ENCODE measurements around the gene TGM1. TPM values are rescaled to one million over a fixed set of nuclear protein-coding genes. Genes with fewer than 3 reads are reported as not detected.

TGM1 gene
- total RNA-seq, 6 experiments from 2014 or later = 0.37 to 1.9 (median 0.77) TPM

DNA sequence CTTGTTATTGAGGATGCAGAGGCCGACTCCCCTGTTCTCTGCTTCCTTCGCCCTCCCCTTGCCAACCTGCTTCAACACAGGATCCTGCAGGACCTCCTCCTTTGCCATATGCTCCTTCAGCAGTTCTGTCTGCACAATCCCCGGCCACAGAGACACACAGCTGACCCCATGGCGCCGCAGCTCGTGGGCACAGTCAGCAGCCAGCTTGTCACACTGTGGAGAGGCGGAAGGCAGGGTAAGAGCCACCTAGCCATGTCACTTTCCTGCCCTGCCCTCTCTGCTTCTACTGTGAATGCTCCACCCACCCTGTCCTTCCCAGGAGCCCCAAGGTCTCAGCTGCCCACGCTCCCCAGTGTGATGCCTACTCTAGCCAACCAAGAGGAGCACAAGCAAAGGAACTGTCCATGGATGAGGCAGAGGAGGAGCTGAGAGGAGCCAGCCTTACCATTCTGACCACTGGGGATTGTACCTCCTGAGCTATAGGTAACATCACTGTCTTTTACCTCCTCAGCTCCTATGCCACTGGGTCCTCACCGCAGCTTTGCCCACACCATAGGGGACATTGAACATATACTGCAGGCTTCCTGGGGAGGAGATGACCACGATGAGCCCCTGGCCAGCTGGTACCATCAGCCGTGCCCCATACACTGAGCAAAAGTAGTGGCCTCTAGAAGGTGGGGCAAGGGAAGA lies 29.3 kb upstream of the TGM1 start:
- ATAC-seq = no peak
- H3K4me3 ChIP-seq = no peak overlapping the region
- H3K4me1 ChIP-seq = peaks cover 0 to 34% (median 11%) of the 10 kb centered on the region in 4 donors
- TF ChIP-seq POLR2A (IDR thresholded peaks at IDR 0.05) = no peak
- TF ChIP-seq, protein P1, sequence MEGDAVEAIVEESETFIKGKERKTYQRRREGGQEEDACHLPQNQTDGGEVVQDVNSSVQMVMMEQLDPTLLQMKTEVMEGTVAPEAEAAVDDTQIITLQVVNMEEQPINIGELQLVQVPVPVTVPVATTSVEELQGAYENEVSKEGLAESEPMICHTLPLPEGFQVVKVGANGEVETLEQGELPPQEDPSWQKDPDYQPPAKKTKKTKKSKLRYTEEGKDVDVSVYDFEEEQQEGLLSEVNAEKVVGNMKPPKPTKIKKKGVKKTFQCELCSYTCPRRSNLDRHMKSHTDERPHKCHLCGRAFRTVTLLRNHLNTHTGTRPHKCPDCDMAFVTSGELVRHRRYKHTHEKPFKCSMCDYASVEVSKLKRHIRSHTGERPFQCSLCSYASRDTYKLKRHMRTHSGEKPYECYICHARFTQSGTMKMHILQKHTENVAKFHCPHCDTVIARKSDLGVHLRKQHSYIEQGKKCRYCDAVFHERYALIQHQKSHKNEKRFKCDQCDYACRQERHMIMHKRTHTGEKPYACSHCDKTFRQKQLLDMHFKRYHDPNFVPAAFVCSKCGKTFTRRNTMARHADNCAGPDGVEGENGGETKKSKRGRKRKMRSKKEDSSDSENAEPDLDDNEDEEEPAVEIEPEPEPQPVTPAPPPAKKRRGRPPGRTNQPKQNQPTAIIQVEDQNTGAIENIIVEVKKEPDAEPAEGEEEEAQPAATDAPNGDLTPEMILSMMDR (IDR thresholded peaks at IDR 0.05) = no peak
- H3K9me3 ChIP-seq = no peaks in the 10 kb centered on the region
- WGBS (ENCODE audit: insufficient coverage, low coverage, low lambda C conversion rate, missing lambda C conversion rate) = 100% methylated on average over 1 of the region's 11 CpGs
- H3K27ac ChIP-seq = peak overlapping the region in 1 of 3 donors; percentile 54
- intact Hi-C loops (cut with DNase I) = loop anchor here in 1 of 2 donors (10.0 kb wide), 1 partner anchor 47 kb away; the partner anchor contains the start of gene TINF2
- peaks cover 9 to 43% (median 18%) of the 10 kb centered on the region in 4 donors for H3K36me3 ChIP-seq
- no peaks in the 10 kb centered on the region for H3K27me3 ChIP-seq
- no peak for DNase-seq

DNA sequence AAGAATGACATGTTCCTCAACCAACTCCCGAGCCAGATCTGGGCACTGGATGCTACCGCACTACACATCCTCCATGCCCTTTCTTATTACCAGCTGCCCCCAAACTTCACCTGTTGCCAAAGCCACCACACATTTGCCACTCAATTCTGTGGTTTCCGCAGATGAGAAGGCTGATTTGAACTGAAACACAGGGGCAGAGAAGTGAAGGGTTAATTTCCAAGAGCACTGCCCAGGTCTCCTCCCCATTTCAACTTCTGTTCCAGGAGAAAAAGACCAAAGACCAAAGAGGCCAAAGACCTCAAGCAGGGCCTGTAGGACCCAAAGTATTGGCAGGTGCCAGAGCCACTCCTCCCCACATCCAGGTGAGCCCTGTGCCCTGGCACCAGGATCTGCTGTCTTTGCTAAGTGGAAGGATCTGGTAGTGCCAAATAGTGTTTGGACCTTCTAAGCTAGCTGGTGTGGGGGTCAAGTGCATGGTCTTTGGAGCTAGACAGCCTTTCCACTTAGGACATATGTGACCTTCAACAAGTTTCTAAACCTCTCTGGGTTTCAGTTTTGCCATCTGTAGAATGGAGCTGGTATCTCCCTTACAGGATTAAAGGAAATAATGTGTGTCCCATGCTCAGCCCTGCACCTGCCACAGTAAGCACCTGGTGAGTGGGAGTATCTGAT lies 28.6 kb upstream of the TGM1 start:
- H3K27ac ChIP-seq = peak overlapping the region in 2 of 3 donors; percentile 2 to 62
- peak; percentile 53 to 95 (median 84) for ATAC-seq
- H3K27me3 ChIP-seq = no peaks in the 10 kb centered on the region
- peaks cover 0 to 27% (median 10%) of the 10 kb centered on the region in 4 donors for H3K4me1 ChIP-seq
- H3K9me3 ChIP-seq = no peaks in the 10 kb centered on the region
- H3K36me3 ChIP-seq = peaks cover 9 to 43% (median 17%) of the 10 kb centered on the region in 4 donors
- 52% methylated on average over 3 of the region's 3 CpGs for WGBS (ENCODE audit: insufficient coverage, low coverage, low lambda C conversion rate, missing lambda C conversion rate)
- intact Hi-C loops (cut with DNase I) = loop anchor here in 1 of 2 donors (10.0 kb wide), 1 partner anchor 47 kb away; the partner anchor contains the start of gene TINF2
- peak in 2 of 3 donors; percentile 87 to 88 for DNase-seq
- TF ChIP-seq, protein P1 (IDR thresholded peaks at IDR 0.05) = no peak
- no peak for TF ChIP-seq POLR2A (IDR thresholded peaks at IDR 0.05)
- H3K4me3 ChIP-seq = no peak overlapping the region

DNA sequence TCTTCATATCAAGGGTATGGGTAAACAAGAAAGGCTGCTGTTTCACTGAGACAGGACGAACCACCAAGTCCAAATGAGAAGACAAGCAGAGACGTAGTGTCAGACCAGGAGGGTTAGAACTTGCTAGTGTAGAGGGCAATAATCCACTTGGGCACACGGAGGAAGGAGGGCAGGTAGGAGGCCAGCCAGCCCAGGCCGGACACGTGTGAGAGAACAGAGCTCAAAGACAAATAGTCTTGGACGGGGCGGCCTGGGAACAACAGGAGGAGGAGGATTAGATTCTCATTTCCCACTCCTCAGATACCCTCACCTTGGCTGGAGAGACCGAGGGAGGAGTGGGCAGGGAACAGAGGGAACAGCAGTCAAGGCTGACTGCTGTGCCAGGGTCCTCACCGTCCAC lies 27.8 kb upstream of the TGM1 start:
- intact Hi-C loops (cut with DNase I) = loop anchor here in 1 of 2 donors (10.0 kb wide), 1 partner anchor 46 kb away; the partner anchor contains the start of gene TINF2

GRCh38 chr14:24289649-24290280 lies 26.8 kb upstream of the TGM1 start:
- TF ChIP-seq, protein P1 (IDR thresholded peaks at IDR 0.05) = no peak
- TF ChIP-seq POLR2A (IDR thresholded peaks at IDR 0.05) = no peak
- no peaks in the 10 kb centered on the region for H3K9me3 ChIP-seq
- WGBS (ENCODE audit: insufficient coverage, low coverage, low lambda C conversion rate, missing lambda C conversion rate) = 89% methylated on average over 3 of the region's 6 CpGs
- intact Hi-C loops (cut with DNase I) = loop anchor here in 1 of 2 donors (10.0 kb wide), 1 partner anchor 45 kb away; the partner anchor contains the start of gene TINF2
- no peak overlapping the region for H3K27ac ChIP-seq
- H3K36me3 ChIP-seq = peaks cover 0 to 27% (median 9%) of the 10 kb centered on the region in 4 donors
- peaks cover 0 to 27% (median 10%) of the 10 kb centered on the region in 4 donors for H3K4me1 ChIP-seq
- ATAC-seq = no peak
- H3K4me3 ChIP-seq = no peak overlapping the region
- H3K27me3 ChIP-seq = no peaks in the 10 kb centered on the region
- no peak for DNase-seq

More for the DNA sequence above, 27.8 kb upstream of the TGM1 start:
- 26% methylated on average over 7 of the region's 9 CpGs for WGBS (ENCODE audit: insufficient coverage, low coverage, low lambda C conversion rate, missing lambda C conversion rate)
- DNase-seq = no peak
- peak in 3 of 4 donors; percentile 28 to 67 (median 34) for ATAC-seq
- peak overlapping the region in 1 of 3 donors; percentile 62 for H3K27ac ChIP-seq
- H3K27me3 ChIP-seq = no peaks in the 10 kb centered on the region
- H3K4me3 ChIP-seq = no peak overlapping the region
- no peaks in the 10 kb centered on the region for H3K9me3 ChIP-seq
- peaks cover 0 to 27% (median 10%) of the 10 kb centered on the region in 4 donors for H3K4me1 ChIP-seq
- TF ChIP-seq, protein P1 (IDR thresholded peaks at IDR 0.05) = no peak
- no peak for TF ChIP-seq POLR2A (IDR thresholded peaks at IDR 0.05)
- peaks cover 2 to 37% (median 13%) of the 10 kb centered on the region in 4 donors for H3K36me3 ChIP-seq

Data from right lobe of liver (tissue), 6 donors.